CMK (cell line): Measurements from ENCODE around the gene EDEM3.
"Not testable (repeated sequence)": the region's sequence is repeated elsewhere in the genome, so short reads cannot be mapped to it uniquely, and the experiment has no call there.

Experiments used
- DNase-seq: peaks from one replicate; pipeline ENCODE4 v3.0.0-alpha.2; 2010; ENCODE audit warnings: low read depth

Gene EDEM3

DNA sequence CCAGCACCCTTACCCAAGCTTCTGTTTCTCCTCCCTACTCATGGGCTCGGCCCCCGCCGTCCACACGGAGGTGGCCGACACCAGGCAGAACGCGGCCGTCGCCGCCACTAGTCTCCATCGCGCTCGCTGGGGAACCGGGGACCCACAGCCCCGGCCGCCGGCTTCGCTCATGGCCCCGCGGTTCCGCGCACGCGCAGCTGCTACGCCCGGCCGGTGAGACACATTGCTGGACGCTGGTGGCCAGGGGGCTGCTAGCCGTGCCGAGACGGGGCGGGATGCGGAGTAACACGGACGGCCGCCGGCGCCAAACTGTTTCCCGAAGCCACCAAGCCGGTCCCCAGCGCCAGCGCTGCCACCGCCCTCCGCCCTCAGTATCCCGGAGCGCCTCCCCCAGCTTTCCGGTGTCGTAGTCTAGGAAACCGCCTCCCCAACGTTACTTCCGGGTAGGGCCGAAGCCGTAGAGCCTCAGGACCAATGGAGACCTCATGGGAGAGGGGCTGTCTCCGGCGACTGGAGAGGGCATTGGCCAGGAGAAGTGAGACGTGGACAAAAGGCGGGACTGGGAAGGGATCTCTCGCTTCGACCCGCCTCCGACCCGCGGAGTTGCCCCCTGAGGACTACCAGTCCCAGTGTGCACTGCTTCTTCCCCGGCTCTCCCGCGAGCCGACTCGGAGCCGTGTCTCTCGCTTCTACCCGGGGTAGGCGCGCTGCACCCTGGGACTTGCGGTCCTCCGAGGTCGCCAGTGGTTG is at the start of gene EDEM3:
Gene EDEM3 (minus strand): TSS at position 383 of the 750 bp plus-strand sequence. CDS start 212 bp downstream, at position 171.
- DNase-seq, result peak; percentile 99

DNA sequence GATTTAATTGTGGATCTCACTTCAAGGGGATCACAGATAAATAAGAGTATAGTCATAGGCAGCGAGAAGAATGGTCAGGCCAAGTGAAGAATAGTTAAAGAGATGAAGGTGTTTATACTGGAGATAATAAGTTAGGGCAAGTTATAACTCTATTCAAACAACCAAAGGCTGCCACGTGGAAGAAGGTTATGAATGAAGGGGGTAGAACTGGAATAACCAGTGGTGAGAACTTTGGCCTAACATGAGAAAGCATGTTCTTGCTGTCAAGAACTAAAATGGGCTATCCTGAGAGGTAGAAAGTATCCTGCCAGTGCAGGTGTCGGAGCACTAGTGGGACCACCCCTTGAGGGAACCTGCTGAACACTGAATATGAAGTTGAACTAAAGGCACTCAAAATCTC is 49.6 kb upstream of the EDEM3 start:
- DNase-seq, result no peak

DNA sequence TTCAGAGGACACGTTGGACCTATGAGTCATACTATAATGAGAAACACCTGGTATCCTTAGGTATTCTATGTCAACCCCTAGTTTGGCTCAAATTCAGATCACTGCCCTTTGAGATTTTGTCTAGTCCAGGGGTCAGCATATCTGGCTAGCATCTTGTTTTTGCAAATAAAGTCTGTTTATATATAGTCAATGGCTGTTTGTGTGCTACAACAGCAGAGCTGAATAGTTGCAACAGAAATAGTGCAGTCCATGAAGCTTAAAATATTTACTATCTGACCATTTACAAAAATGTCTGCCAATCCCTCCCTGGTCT is 48.5 kb upstream of the EDEM3 start:
- no peak for DNase-seq

DNA sequence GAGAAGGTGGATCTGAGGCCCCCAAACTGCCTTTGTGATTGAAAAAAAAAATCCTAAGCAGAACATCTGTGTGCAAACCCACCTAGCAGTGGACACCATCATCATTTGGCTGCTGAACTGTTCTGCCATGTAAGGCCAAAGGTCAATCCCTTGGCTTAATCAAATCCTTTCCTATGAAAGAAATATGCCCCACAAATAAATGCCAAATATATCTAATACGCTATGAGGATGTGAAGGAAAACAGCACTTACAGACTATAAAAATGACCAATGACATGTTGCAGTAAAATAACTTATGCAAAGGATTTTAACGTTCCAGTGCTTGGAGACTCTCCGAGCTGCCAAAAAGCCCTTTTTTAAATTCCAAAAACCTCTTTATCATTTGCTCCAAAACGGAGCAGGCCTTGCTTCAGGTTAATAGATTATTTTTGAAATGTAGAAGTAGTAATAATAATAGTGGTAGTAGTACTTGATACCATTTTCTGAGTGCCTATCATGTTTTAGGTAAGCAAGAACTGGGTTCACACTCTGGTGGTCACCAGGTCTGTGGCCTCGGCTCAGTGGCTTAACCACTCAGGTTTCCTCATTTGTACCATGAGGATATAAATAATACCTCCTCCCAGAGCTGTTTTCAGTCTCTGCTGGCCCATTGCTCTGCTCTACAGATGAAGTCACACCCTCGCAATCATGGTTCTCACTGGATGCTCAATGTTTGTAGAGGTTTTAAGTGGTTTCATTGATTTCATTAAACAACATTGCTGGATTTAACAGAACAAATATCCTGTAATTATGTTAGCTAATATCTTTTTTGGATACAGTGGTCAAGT is 47.9 kb upstream of the EDEM3 start:
- no peak for DNase-seq

DNA sequence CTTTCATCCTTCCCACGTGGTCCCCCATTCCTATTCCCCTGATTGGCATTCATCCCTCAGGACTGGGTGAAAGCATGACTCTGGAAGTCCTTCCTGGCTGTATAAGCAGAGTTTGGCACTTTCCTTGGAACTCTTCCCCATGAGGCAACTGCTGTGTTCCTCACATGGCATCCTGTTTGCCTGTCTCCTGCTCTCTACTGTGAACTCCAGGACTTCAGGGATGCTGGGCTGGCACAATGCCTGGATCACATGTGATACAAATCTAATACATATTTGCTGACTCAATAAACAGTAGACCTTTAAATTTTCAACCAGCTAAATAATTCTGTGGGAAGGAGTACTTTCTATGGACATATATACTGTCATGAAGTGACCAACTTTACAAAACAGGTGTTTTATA is 46.8 kb upstream of the EDEM3 start:
- DNase-seq, result no peak

- no peak for DNase-seq
Observed at GRCh38 chr1:184800876-184801275, 46.2 kb upstream of the EDEM3 start.

DNA sequence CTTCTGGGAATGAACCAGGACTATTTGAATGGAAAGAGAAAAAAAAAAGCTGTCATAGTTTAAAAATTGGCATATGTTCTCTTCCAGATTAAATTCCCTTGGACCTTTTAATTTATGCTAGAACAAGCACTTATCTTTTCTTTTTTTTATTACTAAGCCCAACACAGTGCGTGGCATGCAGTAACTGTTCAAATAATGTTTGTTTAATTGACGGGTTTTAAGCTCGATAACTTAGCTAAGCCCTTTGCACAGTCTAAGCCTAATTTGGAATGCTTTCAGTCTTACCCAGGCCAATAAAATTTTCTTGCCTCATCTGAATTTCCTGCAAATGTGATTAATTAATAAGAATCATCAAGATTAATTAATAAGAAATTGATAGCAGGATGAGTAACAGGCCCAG is 39.3 kb upstream of the EDEM3 start:
- DNase-seq, result no peak

DNA sequence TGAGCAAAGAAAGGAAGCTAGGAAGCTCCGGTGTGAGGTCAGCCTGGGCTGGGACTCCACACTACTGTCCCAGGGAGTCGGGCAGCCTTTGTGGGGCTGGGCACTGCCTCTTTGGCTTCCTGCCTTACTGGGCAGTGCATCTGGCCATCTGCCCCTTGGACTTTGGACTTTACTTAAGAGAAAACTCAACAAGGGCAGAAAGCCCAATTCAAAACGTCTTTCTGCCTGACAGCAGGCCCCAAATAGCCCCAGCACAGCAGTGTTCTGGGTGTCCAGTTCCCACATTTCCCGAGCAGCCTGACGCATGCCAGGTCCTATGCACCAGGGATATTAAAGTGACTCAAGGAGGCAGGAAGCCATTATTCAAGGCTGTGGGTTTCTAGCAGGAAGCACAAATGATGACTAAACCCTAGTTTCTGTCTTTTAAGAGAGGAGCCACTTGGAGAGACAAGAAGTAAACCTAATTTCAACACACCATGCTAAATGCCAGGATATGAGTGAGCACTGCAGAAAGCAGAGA is 37.9 kb upstream of the EDEM3 start:
- no peak for DNase-seq

DNA sequence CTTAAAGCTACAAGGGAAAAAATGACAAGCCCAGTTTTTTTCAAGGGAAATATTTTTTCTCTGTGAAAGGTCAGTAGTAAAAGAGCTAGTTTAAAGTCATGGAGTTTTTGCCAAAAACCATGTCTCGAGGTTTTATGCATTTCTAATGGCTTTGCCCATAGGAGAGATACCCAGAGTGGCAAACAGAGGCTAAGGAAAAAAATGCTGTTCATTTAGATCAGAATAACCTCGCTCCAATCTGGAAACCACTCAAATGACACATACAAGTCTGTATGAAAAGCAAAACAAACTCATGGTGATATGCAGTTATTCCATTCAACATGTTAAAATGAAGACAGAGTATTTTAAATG is 36.9 kb upstream of the EDEM3 start:
- no peak for DNase-seq

- DNase-seq, result no peak
Observed at GRCh38 chr1:184790642-184791549, 36.2 kb upstream of the EDEM3 start.

DNA sequence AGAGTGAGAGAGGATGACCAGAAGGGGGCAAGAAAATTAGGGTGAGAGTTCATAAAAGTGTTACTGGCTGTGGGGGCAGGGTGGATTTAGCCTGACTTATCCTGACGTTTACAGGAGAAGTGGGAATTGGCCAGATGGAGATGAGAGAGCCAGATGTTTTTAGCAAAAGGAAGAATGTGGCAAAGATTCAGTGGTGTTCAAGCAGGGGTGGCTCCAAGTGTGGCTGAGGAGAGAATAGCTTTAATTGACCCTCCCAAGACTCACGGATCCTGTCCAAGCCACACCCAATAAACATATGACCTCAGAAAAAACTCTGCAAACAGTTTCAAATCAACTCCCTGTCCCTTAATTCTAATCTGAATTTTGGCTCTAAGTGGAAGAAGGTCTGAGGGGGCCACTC is 35.2 kb upstream of the EDEM3 start:
- no peak for DNase-seq

- DNase-seq, result no peak
Observed at GRCh38 chr1:184788970-184789369, 34.3 kb upstream of the EDEM3 start.

DNA sequence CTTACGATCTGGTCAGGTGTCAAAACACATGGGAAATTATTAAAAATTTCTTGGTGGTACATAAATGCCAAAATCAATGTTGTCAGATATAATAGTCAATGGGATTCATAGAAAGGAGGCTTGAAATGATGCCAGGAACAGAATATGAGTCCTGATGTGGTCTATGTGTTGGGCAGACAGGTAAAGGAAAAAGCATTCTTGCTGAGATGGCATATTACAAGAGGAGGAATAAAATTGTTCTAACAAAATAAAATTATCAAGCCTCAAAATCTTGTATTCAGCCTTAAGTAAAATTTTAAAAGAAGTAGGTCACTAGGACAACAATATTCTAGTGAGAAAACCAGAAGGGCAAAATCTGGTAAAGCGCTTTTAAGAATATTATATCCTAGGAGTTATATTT is 30.9 kb upstream of the EDEM3 start:
- DNase-seq, result no peak

DNA sequence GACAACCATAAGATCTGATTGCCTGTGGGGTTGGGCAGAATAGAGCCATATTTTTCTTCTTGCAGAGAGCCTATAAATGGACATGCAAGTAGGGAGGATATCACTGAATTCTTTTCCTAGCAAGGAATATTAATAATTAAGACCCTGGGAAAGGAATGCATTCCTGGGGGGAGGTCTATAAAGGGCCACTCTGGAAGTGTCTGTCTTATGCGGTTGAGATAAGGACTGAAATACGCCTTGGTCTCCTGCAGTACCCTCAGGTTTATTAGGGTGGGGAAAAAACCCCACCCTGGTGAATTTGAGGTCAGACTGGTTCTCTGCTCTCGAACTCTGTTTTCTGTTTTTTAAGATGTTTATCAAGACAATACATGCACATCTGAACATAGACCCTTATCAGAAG is 29.1 kb upstream of the EDEM3 start:
- DNase-seq, result not testable (repeated sequence)

DNA sequence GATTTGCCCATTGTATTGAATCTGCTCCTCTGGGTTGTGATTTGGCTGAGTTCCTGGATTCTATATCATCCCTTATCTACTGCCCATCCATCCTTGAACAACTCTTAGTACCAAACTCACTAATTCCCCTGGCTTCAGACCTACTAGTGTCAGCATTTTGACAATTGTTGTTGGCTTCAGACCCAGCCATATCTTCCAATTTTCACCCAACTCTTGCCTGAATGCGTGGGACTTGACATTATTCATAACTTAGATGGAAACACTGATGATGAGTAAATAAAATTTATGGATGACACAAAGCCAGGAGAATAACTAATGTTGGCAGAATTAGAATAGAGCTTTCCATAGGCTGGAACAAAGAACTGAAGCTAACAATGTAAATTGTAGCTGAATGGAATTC is 27.3 kb upstream of the EDEM3 start:
- no peak for DNase-seq

- no peak for DNase-seq
Observed at GRCh38 chr1:184775885-184776284, 21.2 kb upstream of the EDEM3 start.

DNA sequence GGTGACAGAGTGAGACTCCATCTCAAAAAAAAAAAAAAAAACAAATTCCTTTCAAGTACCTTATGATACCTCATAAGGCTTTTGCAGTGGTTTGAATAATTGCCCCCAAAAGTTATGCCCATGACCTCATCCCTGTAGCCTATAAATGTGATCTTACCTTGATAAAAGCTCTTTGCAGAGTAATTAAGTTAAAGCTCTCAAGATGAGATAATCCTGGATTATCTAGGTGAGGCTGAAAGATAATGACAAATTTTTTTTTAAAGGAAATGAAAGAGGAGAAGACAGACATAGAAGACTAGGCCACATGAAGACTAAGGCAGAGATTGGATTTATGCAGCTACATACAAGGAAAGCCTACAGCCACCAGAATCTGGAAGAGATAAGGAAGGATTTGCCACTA is 20.7 kb upstream of the EDEM3 start:
- DNase-seq, result no peak

- DNase-seq, result no peak
Observed at GRCh38 chr1:184773762-184774320, 19.2 kb upstream of the EDEM3 start.

DNA sequence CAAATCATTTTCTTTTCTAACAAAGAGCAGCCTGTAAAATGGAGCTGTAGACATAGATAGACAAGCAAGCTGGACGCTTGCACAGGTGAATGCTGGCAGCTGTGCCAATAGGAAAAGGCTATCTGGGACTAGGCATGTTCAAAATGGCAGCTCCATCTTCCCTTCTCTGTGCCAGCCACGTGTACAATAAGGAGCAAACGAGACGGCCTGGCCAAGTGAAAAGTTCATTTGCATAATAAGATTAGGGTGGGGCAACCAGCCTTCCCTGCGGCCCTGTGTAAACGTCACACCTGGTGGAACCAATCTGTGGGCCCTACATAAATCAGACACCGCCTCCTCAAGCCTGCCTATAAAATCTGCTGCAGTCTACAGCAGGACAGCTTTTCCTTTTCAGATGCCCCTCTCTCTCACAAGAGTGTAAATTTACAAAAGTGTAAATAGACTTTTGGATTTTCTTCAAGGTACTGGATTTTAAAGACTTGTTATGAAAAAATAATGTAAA is 16.6 kb upstream of the EDEM3 start:
- DNase-seq, result no peak

DNA sequence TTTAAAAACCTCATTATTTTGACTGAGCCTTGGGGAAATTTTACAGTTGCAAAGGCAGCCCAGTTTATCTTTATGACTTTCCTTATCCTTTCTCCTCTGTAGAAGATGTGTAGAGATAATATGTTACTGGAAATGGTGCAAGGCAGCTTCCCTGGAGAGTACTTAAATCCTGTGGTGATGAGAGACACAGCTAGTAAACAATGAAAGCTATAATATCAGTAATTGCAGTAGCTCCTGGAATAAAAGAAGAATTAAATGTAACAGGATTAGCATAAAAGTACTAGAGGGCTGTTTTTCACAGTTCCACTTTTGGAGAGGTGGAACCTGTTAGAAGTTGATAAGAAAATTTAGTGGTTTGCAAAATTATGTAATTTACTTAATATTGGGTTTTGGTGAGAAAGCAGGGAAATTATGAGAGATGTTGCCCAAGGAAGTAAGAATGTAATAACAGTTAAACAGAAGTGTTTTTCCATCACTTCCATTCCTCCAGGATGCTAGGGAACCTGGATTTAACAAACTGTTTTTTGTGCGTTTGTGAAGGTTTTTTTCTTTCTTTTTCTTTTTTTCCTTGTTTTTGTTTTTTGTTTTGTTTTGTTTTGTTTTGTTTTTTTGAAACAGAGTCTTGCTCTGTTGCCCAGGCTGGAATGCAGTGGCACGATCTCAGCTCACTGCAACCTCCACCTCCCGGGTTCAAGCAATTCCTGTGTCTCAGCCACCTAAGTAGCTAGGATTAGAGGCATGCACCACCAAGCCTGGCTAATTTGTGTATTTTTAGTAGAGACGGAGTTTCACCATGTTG is 15.7 kb upstream of the EDEM3 start:
- DNase-seq, result no peak

GRCh38 chr1:184769241-184769640 is 14.6 kb upstream of the EDEM3 start:
- DNase-seq, result no peak
